Measurements from ENCODE around the gene TNKS2. TPM values are rescaled to one million over a fixed set of nuclear protein-coding genes. Genes with fewer than 3 reads are reported as not detected.

TNKS2 gene
- total RNA-seq, 1 donor from 2014 or later = 36.3 TPM

GRCh38 chr10:91910467-91910866, 112.2 kb downstream of the TNKS2 start:
- H3K4me3 ChIP-seq = no peak overlapping the region
- TF ChIP-seq POLR2A (IDR thresholded peaks at IDR 0.05) = no peak
- TF ChIP-seq POLR2AphosphoS5 (IDR thresholded peaks at IDR 0.05; ENCODE audit: insufficient read depth in 1 of 2, low read depth in 1 of 2) = no peak
- no peak for TF ChIP-seq CTCF (IDR thresholded peaks at IDR 0.05)

More at GRCh38 chr10:91910467-91910866, 112.2 kb downstream of the TNKS2 start:
- intact Hi-C loops (cut with DNase I) = no loop called here
- Histone ChIP-seq H3K36me3 (no peaks in the 10 kb centered on the region), H3K9me3 (no peaks in the 10 kb centered on the region), H3K4me1 (peaks cover 23% of the 10 kb centered on the region), H3K27me3 (no peaks in the 10 kb centered on the region), H3K27ac (no peak overlapping the region)
- DNase-seq (ENCODE audit: extremely low spot score in 2 of 2) = no peak

Small RNA genes lying within 50 kb of the gene (small RNA-seq; reads per million reads assigned to genes)
- gene AL359198.2 (not detected), gene SRP9P1 (not detected)

Other genes starting within 250 kb of the TNKS2 start
- 26.3 TPM for gene PPP1R3C, start 165.4 kb upstream of the TNKS2 start, total RNA-seq
- 0.74 TPM for gene FGFBP3, start 111.1 kb downstream of the TNKS2 start, total RNA-seq
- 41.0 TPM for gene BTAF1, start 125.3 kb downstream of the TNKS2 start, total RNA-seq